ENCODE data around the gene ZNF20.
"Not testable (repeated sequence)": the region's sequence is repeated elsewhere in the genome, so short reads cannot be mapped to it uniquely, and the experiment has no call there.

Gene ZNF20

GRCh38 chr19:12111943-12112637 lies 28.1 kb downstream of the ZNF20 start:
- DNase-seq: no peak

- DNase-seq: no peak
Observed at GRCh38 chr19:12111176-12111575, 29.0 kb downstream of the ZNF20 start.

GRCh38 chr19:12103909-12104308 lies 36.2 kb downstream of the ZNF20 start:
- not testable (repeated sequence) for DNase-seq

- DNase-seq: peak; percentile 44
Observed at GRCh38 chr19:12098040-12098439, 42.1 kb downstream of the ZNF20 start.

- no peak for DNase-seq
Observed at GRCh38 chr19:12095111-12095790, 44.9 kb downstream of the ZNF20 start.

- DNase-seq: peak; percentile 43
Observed at GRCh38 chr19:12093777-12094176, 46.4 kb downstream of the ZNF20 start.

GRCh38 chr19:12092956-12093355 lies 47.2 kb downstream of the ZNF20 start:
- DNase-seq: no peak

GRCh38 chr19:12092065-12092867 lies 47.9 kb downstream of the ZNF20 start:
- peak; percentile 85 for DNase-seq

GRCh38 chr19:12090807-12091206 lies 49.3 kb downstream of the ZNF20 start:
- DNase-seq: peak; percentile 64

GRCh38 chr19:12085074-12085818 lies 54.9 kb downstream of the ZNF20 start:
- DNase-seq: no peak

- not testable (repeated sequence) for DNase-seq
Observed at GRCh38 chr19:12083336-12083735, 56.8 kb downstream of the ZNF20 start.
